ENCODE results near the gene RNF208.

GRCh38 chr9:137205126-137206069 is 16.6 kb downstream of the RNF208 start, which contains the start of the genes NDOR1 and TMEM203:
- TF ChIP-seq SUZ12 (IDR thresholded peaks at IDR 0.05; ENCODE audit: extremely low read depth, insufficient read depth, insufficient read length) (no peak), ZNF274 (IDR thresholded peaks at IDR 0.05; ENCODE audit: low read depth, low read length) (no peak)

Data from NT2/D1 (cell line).